ENCODE data around the gene MRPL24. TPM values are rescaled to one million over a fixed set of nuclear protein-coding genes. Genes with fewer than 3 reads are reported as not detected.

The MRPL24 gene
- total RNA-seq, 4 donors from 2014 or later: 54.9 to 121 (median 102) TPM

- ATAC-seq (no peak), DNase-seq (no peak)
- Histone ChIP-seq H3K36me3 (no peaks in the 10 kb centered on the region), H3K4me3 (no peak overlapping the region), H3K27me3 (no peaks in the 10 kb centered on the region), H3K9me3 (no peaks in the 10 kb centered on the region), H3K27ac (peak overlapping the region in 1 of 4 donors; percentile 100), H3K4me1 (peaks cover 31% of the 10 kb centered on the region in 2 donors)
- intact Hi-C loops (cut with DNase I; ENCODE audit: low total_unique reads): no loop called here
- TF ChIP-seq POLR2A (IDR thresholded peaks at IDR 0.05): no peak
- TF ChIP-seq CTCF (IDR thresholded peaks at IDR 0.05 in 4 of 5, conservative IDR thresholded peaks at IDR 0.05 in 1 of 5): no peak
- in situ Hi-C loops (cut with MboI; ENCODE audit: low sequenced_read_pairs in 4 of 4): no loop called here
These were observed 15.5 kb upstream of the MRPL24 start for GRCh38 chr1:156756355-156756754.

GRCh38 chr1:156755527-156755950, 14.7 kb upstream of the MRPL24 start:
- no peak for DNase-seq
- intact Hi-C loops (cut with DNase I; ENCODE audit: low total_unique reads) (no loop called here), in situ Hi-C loops (cut with MboI; ENCODE audit: low sequenced_read_pairs in 4 of 4) (no loop called here)
- H3K36me3 ChIP-seq: no peaks in the 10 kb centered on the region
- H3K4me3 ChIP-seq: no peak overlapping the region
- no peaks in the 10 kb centered on the region for H3K27me3 ChIP-seq
- H3K27ac ChIP-seq: peak overlapping the region in 3 of 4 donors; percentile 3 to 100 (median 46)
- H3K4me1 ChIP-seq: peaks cover 24 to 25% of the 10 kb centered on the region in 2 donors
- no peak for ATAC-seq
- TF ChIP-seq POLR2A (IDR thresholded peaks at IDR 0.05) (no peak), CTCF (IDR thresholded peaks at IDR 0.05 in 4 of 5, conservative IDR thresholded peaks at IDR 0.05 in 1 of 5) (no peak)
- no peaks in the 10 kb centered on the region for H3K9me3 ChIP-seq

GRCh38 chr1:156754219-156754618, 13.3 kb upstream of the MRPL24 start:
- TF ChIP-seq CTCF (IDR thresholded peaks at IDR 0.05 in 4 of 5, conservative IDR thresholded peaks at IDR 0.05 in 1 of 5): no peak
- no peak for TF ChIP-seq POLR2A (IDR thresholded peaks at IDR 0.05)
- ATAC-seq: peak in 1 of 2 donors; percentile 13
- DNase-seq: peak in 1 of 2 donors; percentile 56
- Histone ChIP-seq H3K4me3 (no peak overlapping the region), H3K27ac (peak overlapping the region in 3 of 4 donors; percentile 41 to 100 (median 100)), H3K36me3 (no peaks in the 10 kb centered on the region), H3K27me3 (no peaks in the 10 kb centered on the region), H3K9me3 (no peaks in the 10 kb centered on the region), H3K4me1 (peaks cover 31 to 35% of the 10 kb centered on the region in 2 donors)
- intact Hi-C loops (cut with DNase I; ENCODE audit: low total_unique reads): no loop called here
- in situ Hi-C loops (cut with MboI; ENCODE audit: low sequenced_read_pairs in 4 of 4): no loop called here

GRCh38 chr1:156752843-156753482, 12.1 kb upstream of the MRPL24 start:
- in situ Hi-C loops (cut with MboI; ENCODE audit: low sequenced_read_pairs in 4 of 4) (no loop called here), intact Hi-C loops (cut with DNase I; ENCODE audit: low total_unique reads) (no loop called here)
- DNase-seq (no peak), ATAC-seq (no peak)
- Histone ChIP-seq H3K4me3 (peak overlapping the region; percentile 86 to 100 (median 96)), H3K36me3 (no peaks in the 10 kb centered on the region), H3K27me3 (no peaks in the 10 kb centered on the region), H3K27ac (peak overlapping the region; percentile 94 to 100 (median 100)), H3K9me3 (no peaks in the 10 kb centered on the region), H3K4me1 (peaks cover 39 to 48% of the 10 kb centered on the region in 2 donors)
- no peak for TF ChIP-seq CTCF (IDR thresholded peaks at IDR 0.05 in 4 of 5, conservative IDR thresholded peaks at IDR 0.05 in 1 of 5)
- TF ChIP-seq POLR2A (IDR thresholded peaks at IDR 0.05): no peak

Data from gastrocnemius medialis (tissue), 4 donors.